Fibroblast of the aortic adventitia (primary cell): ENCODE results near the gene PLEKHA7. TPM values are rescaled to one million over a fixed set of nuclear protein-coding genes. Genes with fewer than 3 reads are reported as not detected.

ENCODE experiments used
- DNase-seq: peaks from one replicate; pipeline ENCODE4 v3.0.0-alpha.2; 2010; ENCODE audit warnings: low read depth
- H3K4me3 ChIP-seq: 2 replicates; pipeline ENCODE4 v1.5.1; 2011; ENCODE audit warnings: low read depth, mild to moderate bottlenecking, control low read depth, low read length, moderate library complexity
- CTCF ChIP-seq: IDR thresholded peaks from 2 replicates; pipeline ENCODE4 v1.5.1; 2011; ENCODE audit warnings: mild to moderate bottlenecking, low read length, control low read depth, inconsistent platforms; ENCODE audit not compliant: insufficient read depth
- total RNA-seq: library from RNA; depleted of rRNA; stranded (reverse); fragments of >200 nt; gene quantifications from 2 replicates; pipeline ENCODE4 v1.2.3, GENCODE V29; 2012; ENCODE audit warnings: low replicate concordance

The PLEKHA7 gene
- total RNA-seq, 1 donor = 0.09 TPM

GRCh38 chr11:16900491-16900890 is 113.7 kb downstream of the PLEKHA7 start:
- no peak for DNase-seq
- TF ChIP-seq CTCF = no peak
- no peak overlapping the region for H3K4me3 ChIP-seq

- TF ChIP-seq CTCF = no peak
- no peak for DNase-seq
- H3K4me3 ChIP-seq = no peak overlapping the region
Measured at GRCh38 chr11:16899708-16900303, 114.4 kb downstream of the PLEKHA7 start.

GRCh38 chr11:16898274-16898985 is 115.8 kb downstream of the PLEKHA7 start:
- no peak for DNase-seq
- H3K4me3 ChIP-seq = no peak overlapping the region
- TF ChIP-seq CTCF = no peak

GRCh38 chr11:16897470-16898061 is 116.6 kb downstream of the PLEKHA7 start:
- H3K4me3 ChIP-seq = no peak overlapping the region
- no peak for TF ChIP-seq CTCF
- DNase-seq = no peak

GRCh38 chr11:16896729-16897469 is 117.3 kb downstream of the PLEKHA7 start:
- no peak for DNase-seq
- no peak overlapping the region for H3K4me3 ChIP-seq
- TF ChIP-seq CTCF = no peak

GRCh38 chr11:16895306-16895705 is 118.9 kb downstream of the PLEKHA7 start:
- no peak for DNase-seq
- no peak overlapping the region for H3K4me3 ChIP-seq

More at GRCh38 chr11:16895306-16895705, 118.9 kb downstream of the PLEKHA7 start:
- no peak for TF ChIP-seq CTCF
